ENCODE measurements around the gene LYPD3.

LYPD3 gene

DNA sequence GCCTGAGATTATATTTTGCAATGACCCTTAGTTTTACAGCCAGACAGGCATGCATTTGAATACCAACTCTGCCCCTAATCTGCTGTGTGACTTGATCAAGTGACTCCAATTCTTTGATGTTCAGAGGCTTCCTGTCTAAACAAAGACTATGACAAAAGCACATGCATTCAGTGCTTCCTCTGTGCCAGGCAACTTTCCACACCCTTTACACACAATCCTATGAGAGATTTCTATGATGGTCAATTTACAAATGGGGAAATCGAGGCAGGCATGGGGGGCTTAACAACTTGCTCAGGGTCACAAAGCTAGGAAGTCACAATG, 3.7 kb upstream of the LYPD3 start:
- Histone ChIP-seq H3K4me1 (ENCODE audit: control insufficient read depth, low read depth, low read length) (peaks cover 2% of the 10 kb centered on the region), H3K27me3 (ENCODE audit: insufficient read depth, low read length, poor library complexity) (no peaks in the 10 kb centered on the region), H2BK5ac (ENCODE audit: low read length) (no peak overlapping the region), H3K79me2 (ENCODE audit: control insufficient read depth, insufficient read depth, low read length) (no peaks in the 10 kb centered on the region), H2BK120ac (ENCODE audit: low read depth, low read length) (no peak overlapping the region), H2AK5ac (ENCODE audit: low read length) (no peak overlapping the region), H3K4me2 (ENCODE audit: low read length) (no peak overlapping the region), H3K4me3 (ENCODE audit: low read length) (no peak overlapping the region), H3K79me1 (ENCODE audit: low read length) (no peaks in the 10 kb centered on the region), H3K18ac (ENCODE audit: low read length) (no peak overlapping the region), H4K8ac (ENCODE audit: low read depth, low read length) (no peak overlapping the region), H3K4ac (ENCODE audit: low read depth, low read length) (no peak overlapping the region), H3K36me3 (ENCODE audit: control insufficient read depth, insufficient read depth, low read length) (no peaks in the 10 kb centered on the region), H3K56ac (ENCODE audit: low read length) (no peak overlapping the region), H3K27ac (ENCODE audit: low read depth, low read length) (no peak overlapping the region), H4K5ac (ENCODE audit: low read length) (no peak overlapping the region), H2BK15ac (replicated peaks; ENCODE audit: low read depth) (no peak overlapping the region), H3K9ac (ENCODE audit: low read length) (no peak overlapping the region), H3K23ac (ENCODE audit: low read length) (no peak overlapping the region)
- no peak for DNase-seq
- no CpG with 5 or more reads among the region's 1 CpG for WGBS (ENCODE audit: extremely low coverage, insufficient coverage, low lambda C conversion rate)

DNA sequence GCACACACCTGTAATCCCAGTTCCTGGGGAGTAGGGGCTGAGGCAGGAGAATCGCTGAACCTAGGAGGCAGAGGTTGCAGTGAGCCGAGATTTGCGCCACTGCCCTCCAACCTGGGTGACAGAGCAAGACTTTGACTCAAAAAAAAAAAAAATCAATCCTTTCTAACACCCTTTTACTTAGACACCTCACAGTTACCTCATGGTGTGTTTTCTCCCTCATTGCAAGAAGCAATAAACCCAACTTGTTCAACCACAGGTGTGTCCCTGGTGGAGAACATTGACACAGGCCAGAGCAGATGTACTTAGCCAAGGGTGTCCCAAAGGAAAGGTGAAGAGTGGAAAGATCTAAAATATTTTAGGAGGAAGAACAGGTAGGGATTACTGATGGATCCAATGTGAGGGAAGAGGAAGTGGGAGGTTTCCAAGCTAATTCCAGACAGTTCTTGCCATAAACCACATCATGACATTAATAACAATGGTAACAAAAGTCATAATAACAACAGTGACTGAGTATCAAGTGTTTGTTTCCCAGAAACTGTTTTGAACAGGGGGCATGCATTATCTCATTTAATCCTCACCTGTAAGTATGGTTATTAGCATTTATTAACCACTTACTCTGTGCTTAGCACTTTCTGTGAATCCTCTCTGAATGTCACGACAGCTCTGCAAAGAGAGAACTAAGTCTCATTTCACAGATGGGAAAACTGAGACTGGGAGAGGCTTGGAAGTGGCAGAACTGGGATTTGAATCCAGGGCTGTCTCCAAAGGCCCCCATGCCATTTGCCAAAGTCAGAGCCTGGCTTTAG, 3.1 kb upstream of the LYPD3 start:
- H3K27ac ChIP-seq (ENCODE audit: low read depth, low read length): no peak overlapping the region
- H3K18ac ChIP-seq (ENCODE audit: low read length): no peak overlapping the region
- H3K56ac ChIP-seq (ENCODE audit: low read length): no peak overlapping the region
- no peak for DNase-seq
- no peak overlapping the region for H3K9ac ChIP-seq (ENCODE audit: low read length)
- H3K4me1 ChIP-seq (ENCODE audit: control insufficient read depth, low read depth, low read length): peaks cover 2% of the 10 kb centered on the region
- H3K79me2 ChIP-seq (ENCODE audit: control insufficient read depth, insufficient read depth, low read length): no peaks in the 10 kb centered on the region
- H2BK15ac ChIP-seq (replicated peaks; ENCODE audit: low read depth): no peak overlapping the region
- H4K8ac ChIP-seq (ENCODE audit: low read depth, low read length): no peak overlapping the region
- no peak overlapping the region for H3K23ac ChIP-seq (ENCODE audit: low read length)
- H3K4me3 ChIP-seq (ENCODE audit: low read length): no peak overlapping the region
- H3K27me3 ChIP-seq (ENCODE audit: insufficient read depth, low read length, poor library complexity): no peaks in the 10 kb centered on the region
- WGBS (ENCODE audit: extremely low coverage, insufficient coverage, low lambda C conversion rate): no CpG with 5 or more reads among the region's 4 CpGs
- H3K4me2 ChIP-seq (ENCODE audit: low read length): no peak overlapping the region
- H3K4ac ChIP-seq (ENCODE audit: low read depth, low read length): no peak overlapping the region
- no peaks in the 10 kb centered on the region for H3K79me1 ChIP-seq (ENCODE audit: low read length)
- H2BK5ac ChIP-seq (ENCODE audit: low read length): no peak overlapping the region
- H2AK5ac ChIP-seq (ENCODE audit: low read length): no peak overlapping the region
- no peak overlapping the region for H4K5ac ChIP-seq (ENCODE audit: low read length)
- H3K36me3 ChIP-seq (ENCODE audit: control insufficient read depth, insufficient read depth, low read length): no peaks in the 10 kb centered on the region
- H2BK120ac ChIP-seq (ENCODE audit: low read depth, low read length): no peak overlapping the region

DNA sequence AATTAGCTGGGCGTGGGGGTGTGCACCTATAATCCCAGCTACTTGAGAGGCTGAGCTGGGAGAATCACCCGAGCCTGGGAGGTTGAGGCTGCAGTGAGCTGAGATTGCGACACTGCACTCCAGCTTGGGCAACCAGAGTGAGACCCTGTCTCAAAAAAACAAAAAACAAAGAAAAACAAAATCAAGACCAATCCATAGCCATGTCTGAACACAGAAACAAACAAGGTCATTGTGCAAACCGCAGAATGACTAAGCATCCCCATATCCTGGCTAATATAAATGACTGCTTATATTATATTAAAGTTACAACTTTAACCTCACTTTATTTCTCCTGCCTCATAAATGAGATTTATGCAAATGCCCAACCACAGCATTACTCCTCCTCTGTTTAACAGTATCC, 2.3 kb upstream of the LYPD3 start:
- Histone ChIP-seq H4K8ac (ENCODE audit: low read depth, low read length) (no peak overlapping the region), H3K9ac (ENCODE audit: low read length) (no peak overlapping the region), H3K27ac (ENCODE audit: low read depth, low read length) (no peak overlapping the region), H4K5ac (ENCODE audit: low read length) (no peak overlapping the region), H3K79me2 (ENCODE audit: control insufficient read depth, insufficient read depth, low read length) (no peaks in the 10 kb centered on the region), H2BK120ac (ENCODE audit: low read depth, low read length) (no peak overlapping the region), H2BK5ac (ENCODE audit: low read length) (no peak overlapping the region), H3K4me1 (ENCODE audit: control insufficient read depth, low read depth, low read length) (peaks cover 2% of the 10 kb centered on the region), H3K36me3 (ENCODE audit: control insufficient read depth, insufficient read depth, low read length) (no peaks in the 10 kb centered on the region), H2BK15ac (replicated peaks; ENCODE audit: low read depth) (no peak overlapping the region), H3K56ac (ENCODE audit: low read length) (no peak overlapping the region), H3K79me1 (ENCODE audit: low read length) (no peaks in the 10 kb centered on the region), H3K4me3 (ENCODE audit: low read length) (no peak overlapping the region), H3K27me3 (ENCODE audit: insufficient read depth, low read length, poor library complexity) (no peaks in the 10 kb centered on the region), H3K18ac (ENCODE audit: low read length) (no peak overlapping the region), H3K4me2 (ENCODE audit: low read length) (no peak overlapping the region), H2AK5ac (ENCODE audit: low read length) (no peak overlapping the region), H3K4ac (ENCODE audit: low read depth, low read length) (no peak overlapping the region), H3K23ac (ENCODE audit: low read length) (no peak overlapping the region)
- no peak for DNase-seq
- WGBS (ENCODE audit: extremely low coverage, insufficient coverage, low lambda C conversion rate): no CpG with 5 or more reads among the region's 4 CpGs

- Histone ChIP-seq H3K79me1 (ENCODE audit: low read length) (no peaks in the 10 kb centered on the region), H4K8ac (ENCODE audit: low read depth, low read length) (no peak overlapping the region), H2AK5ac (ENCODE audit: low read length) (no peak overlapping the region), H3K4ac (ENCODE audit: low read depth, low read length) (no peak overlapping the region), H3K18ac (ENCODE audit: low read length) (no peak overlapping the region), H3K79me2 (ENCODE audit: control insufficient read depth, insufficient read depth, low read length) (no peaks in the 10 kb centered on the region), H3K4me3 (ENCODE audit: low read length) (no peak overlapping the region), H3K23ac (ENCODE audit: low read length) (no peak overlapping the region), H2BK120ac (ENCODE audit: low read depth, low read length) (no peak overlapping the region), H2BK15ac (replicated peaks; ENCODE audit: low read depth) (no peak overlapping the region), H3K4me1 (ENCODE audit: control insufficient read depth, low read depth, low read length) (peaks cover 2% of the 10 kb centered on the region), H3K27me3 (ENCODE audit: insufficient read depth, low read length, poor library complexity) (no peaks in the 10 kb centered on the region), H3K56ac (ENCODE audit: low read length) (no peak overlapping the region), H3K4me2 (ENCODE audit: low read length) (no peak overlapping the region), H3K9ac (ENCODE audit: low read length) (no peak overlapping the region), H4K5ac (ENCODE audit: low read length) (no peak overlapping the region), H2BK5ac (ENCODE audit: low read length) (no peak overlapping the region), H3K27ac (ENCODE audit: low read depth, low read length) (no peak overlapping the region), H3K36me3 (ENCODE audit: control insufficient read depth, insufficient read depth, low read length) (no peaks in the 10 kb centered on the region)
- no peak for DNase-seq
- WGBS (ENCODE audit: extremely low coverage, insufficient coverage, low lambda C conversion rate): no CpG with 5 or more reads among the region's 6 CpGs
Observed at GRCh38 chr19:43467276-43467675, 1.9 kb upstream of the LYPD3 start.

DNA sequence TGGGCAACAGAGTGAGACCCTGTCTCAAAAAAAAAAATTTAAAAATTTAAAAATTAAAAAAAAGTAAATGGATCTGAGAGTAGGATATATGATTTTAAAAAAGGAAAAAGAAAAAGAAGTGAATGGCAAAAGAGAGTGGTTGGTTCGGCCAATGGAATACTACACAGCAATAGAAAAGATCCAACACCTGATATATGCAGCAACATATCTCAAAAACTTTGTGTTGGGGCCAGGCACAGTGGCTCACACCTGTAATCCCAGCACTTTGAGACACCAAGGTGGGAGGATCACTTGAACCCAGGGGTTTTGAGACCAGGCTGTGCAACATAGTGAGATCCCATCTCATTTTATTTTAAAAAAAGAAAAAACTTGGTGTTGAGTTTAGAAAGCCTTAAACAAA, 1.4 kb upstream of the LYPD3 start:
- no peak for DNase-seq
- H2AK5ac ChIP-seq (ENCODE audit: low read length): no peak overlapping the region
- no peaks in the 10 kb centered on the region for H3K36me3 ChIP-seq (ENCODE audit: control insufficient read depth, insufficient read depth, low read length)
- no peak overlapping the region for H4K8ac ChIP-seq (ENCODE audit: low read depth, low read length)
- no peak overlapping the region for H2BK15ac ChIP-seq (replicated peaks; ENCODE audit: low read depth)
- H2BK5ac ChIP-seq (ENCODE audit: low read length): no peak overlapping the region
- no peak overlapping the region for H3K27ac ChIP-seq (ENCODE audit: low read depth, low read length)
- H3K4me3 ChIP-seq (ENCODE audit: low read length): no peak overlapping the region
- H3K23ac ChIP-seq (ENCODE audit: low read length): no peak overlapping the region
- H3K18ac ChIP-seq (ENCODE audit: low read length): no peak overlapping the region
- no peak overlapping the region for H3K4ac ChIP-seq (ENCODE audit: low read depth, low read length)
- no peaks in the 10 kb centered on the region for H3K27me3 ChIP-seq (ENCODE audit: insufficient read depth, low read length, poor library complexity)
- H3K9ac ChIP-seq (ENCODE audit: low read length): no peak overlapping the region
- WGBS (ENCODE audit: extremely low coverage, insufficient coverage, low lambda C conversion rate): no CpG with 5 or more reads among the region's 1 CpG
- no peak overlapping the region for H2BK120ac ChIP-seq (ENCODE audit: low read depth, low read length)
- no peaks in the 10 kb centered on the region for H3K79me2 ChIP-seq (ENCODE audit: control insufficient read depth, insufficient read depth, low read length)
- no peak overlapping the region for H3K4me2 ChIP-seq (ENCODE audit: low read length)
- H3K79me1 ChIP-seq (ENCODE audit: low read length): no peaks in the 10 kb centered on the region
- no peak overlapping the region for H3K56ac ChIP-seq (ENCODE audit: low read length)
- H3K4me1 ChIP-seq (ENCODE audit: control insufficient read depth, low read depth, low read length): peaks cover 2% of the 10 kb centered on the region
- H4K5ac ChIP-seq (ENCODE audit: low read length): no peak overlapping the region

All from mesendoderm (in vitro differentiated cells).